ENCODE results near the gene DPP6.

DPP6 gene

GRCh38 chr7:154871928-154872750 lies 819.9 kb downstream of the DPP6 start:
- DNase-seq = no peak

GRCh38 chr7:154872811-154873499 lies 820.8 kb downstream of the DPP6 start:
- DNase-seq = no peak

GRCh38 chr7:154873500-154874121 lies 821.4 kb downstream of the DPP6 start:
- DNase-seq = no peak

GRCh38 chr7:154874409-154875113 lies 822.4 kb downstream of the DPP6 start:
- DNase-seq = peak; percentile 11

GRCh38 chr7:154875297-154875696 lies 823.1 kb downstream of the DPP6 start:
- DNase-seq = no peak

GRCh38 chr7:154876516-154876915 lies 824.3 kb downstream of the DPP6 start:
- DNase-seq = no peak

- no peak for DNase-seq
Observed at GRCh38 chr7:154877031-154877430, 824.8 kb downstream of the DPP6 start.

GRCh38 chr7:154879629-154880028 lies 827.4 kb downstream of the DPP6 start:
- no peak for DNase-seq

- DNase-seq = no peak
Observed at GRCh38 chr7:154880513-154880912, 828.3 kb downstream of the DPP6 start.

GRCh38 chr7:154881026-154881425 lies 828.8 kb downstream of the DPP6 start:
- no peak for DNase-seq

GRCh38 chr7:154881526-154881925 lies 829.3 kb downstream of the DPP6 start:
- no peak for DNase-seq

GRCh38 chr7:154882931-154883474 lies 830.8 kb downstream of the DPP6 start:
- DNase-seq = no peak

- no peak for DNase-seq
Observed at GRCh38 chr7:154884348-154884920, 832.2 kb downstream of the DPP6 start.

- no peak for DNase-seq
Observed at GRCh38 chr7:154886591-154886990, 834.4 kb downstream of the DPP6 start.

GRCh38 chr7:154888690-154889089 lies 836.5 kb downstream of the DPP6 start:
- DNase-seq = no peak

GRCh38 chr7:154892459-154892858 lies 840.3 kb downstream of the DPP6 start:
- DNase-seq = peak; percentile 23

GRCh38 chr7:154896076-154896475 lies 843.9 kb downstream of the DPP6 start:
- no peak for DNase-seq

GRCh38 chr7:154898973-154899855 lies 847.0 kb downstream of the DPP6 start:
- DNase-seq = no peak

GRCh38 chr7:154899862-154900261 lies 847.7 kb downstream of the DPP6 start:
- DNase-seq = no peak

- no peak for DNase-seq
Observed at GRCh38 chr7:154902600-154903082, 850.4 kb downstream of the DPP6 start.

- DNase-seq = peak; percentile 51
Observed at GRCh38 chr7:154903083-154903731, 851.0 kb downstream of the DPP6 start.
